ENCODE results near the gene TSR3. TPM values are rescaled to one million over a fixed set of nuclear protein-coding genes. Genes with fewer than 3 reads are reported as not detected.

Gene TSR3
- total and polyA plus RNA-seq, 8 donors, result 9.3 to 441 (median 65.0) TPM

DNA sequence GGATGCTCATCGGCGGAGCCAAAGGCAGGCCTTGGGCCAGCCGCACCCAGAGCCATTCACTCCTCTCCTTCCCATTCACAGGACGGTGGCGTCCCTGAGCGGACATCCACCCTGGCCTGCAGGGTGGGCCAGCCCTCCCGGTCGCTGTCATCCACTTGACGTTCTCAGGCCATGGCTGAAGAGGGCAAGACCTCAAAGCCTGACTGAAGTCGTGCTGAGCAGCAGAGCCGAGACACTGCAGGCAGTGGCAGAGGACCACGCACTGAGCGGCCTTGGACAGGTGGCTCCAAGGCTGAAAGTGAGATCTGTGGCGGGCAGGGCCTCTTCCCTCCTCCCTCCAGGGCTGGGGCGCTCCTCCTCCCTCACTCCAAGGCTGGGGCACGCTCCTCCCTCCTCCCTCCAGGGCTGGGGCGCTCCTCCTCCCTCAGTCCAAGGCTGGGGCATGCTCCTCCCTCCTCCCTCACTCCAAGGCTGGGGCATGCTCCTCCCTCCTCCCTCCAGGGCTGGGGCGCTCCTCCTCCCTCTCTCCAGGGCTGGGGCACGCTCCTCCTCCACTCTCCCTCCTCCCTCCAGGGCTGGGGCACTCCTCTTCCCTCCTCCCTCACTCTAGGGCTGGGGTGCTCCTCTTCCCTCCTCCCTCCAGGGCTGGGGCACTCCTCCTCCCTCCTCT lies 24.2 kb upstream of the TSR3 start:
- intact Hi-C loops (cut with DNase I; ENCODE audit: low total_unique reads), result no loop called here
- H3K4me1 ChIP-seq, result peaks cover 20 to 28% (median 27%) of the 10 kb centered on the region in 4 donors

DNA sequence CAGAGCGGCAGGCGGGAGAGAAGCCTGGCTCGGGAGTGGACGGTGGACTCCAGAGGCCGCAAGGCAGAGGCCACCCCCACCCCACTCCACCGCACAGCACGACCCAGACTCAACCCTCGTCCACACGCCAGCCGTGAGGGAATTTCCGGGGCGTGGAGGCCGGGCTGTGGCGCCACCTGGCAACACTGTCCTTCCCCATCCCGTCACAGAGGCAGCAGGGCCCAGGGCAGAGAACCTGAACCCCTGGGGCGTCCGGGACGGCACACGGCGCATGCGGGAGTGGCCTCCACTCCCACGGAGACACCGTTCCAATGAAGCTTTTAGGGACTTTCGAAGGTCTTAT lies 23.6 kb upstream of the TSR3 start:
- Histone ChIP-seq H3K9me3 (no peaks in the 10 kb centered on the region), H3K27me3 (no peaks in the 10 kb centered on the region), H3K4me1 (peaks cover 20 to 27% (median 26%) of the 10 kb centered on the region in 4 donors), H3K27ac (no peak overlapping the region), H3K36me3 (peaks cover 17 to 56% (median 51%) of the 10 kb centered on the region in 4 donors), H3K4me3 (no peak overlapping the region)
- intact Hi-C loops (cut with DNase I; ENCODE audit: low total_unique reads), result no loop called here
- no peak for DNase-seq
- TF ChIP-seq EP300 (IDR thresholded peaks at IDR 0.05) (no peak), POLR2A (IDR thresholded peaks at IDR 0.05) (no peak), POLR2AphosphoS5 (IDR thresholded peaks at IDR 0.05) (no peak)
- TF ChIP-seq, protein P1, sequence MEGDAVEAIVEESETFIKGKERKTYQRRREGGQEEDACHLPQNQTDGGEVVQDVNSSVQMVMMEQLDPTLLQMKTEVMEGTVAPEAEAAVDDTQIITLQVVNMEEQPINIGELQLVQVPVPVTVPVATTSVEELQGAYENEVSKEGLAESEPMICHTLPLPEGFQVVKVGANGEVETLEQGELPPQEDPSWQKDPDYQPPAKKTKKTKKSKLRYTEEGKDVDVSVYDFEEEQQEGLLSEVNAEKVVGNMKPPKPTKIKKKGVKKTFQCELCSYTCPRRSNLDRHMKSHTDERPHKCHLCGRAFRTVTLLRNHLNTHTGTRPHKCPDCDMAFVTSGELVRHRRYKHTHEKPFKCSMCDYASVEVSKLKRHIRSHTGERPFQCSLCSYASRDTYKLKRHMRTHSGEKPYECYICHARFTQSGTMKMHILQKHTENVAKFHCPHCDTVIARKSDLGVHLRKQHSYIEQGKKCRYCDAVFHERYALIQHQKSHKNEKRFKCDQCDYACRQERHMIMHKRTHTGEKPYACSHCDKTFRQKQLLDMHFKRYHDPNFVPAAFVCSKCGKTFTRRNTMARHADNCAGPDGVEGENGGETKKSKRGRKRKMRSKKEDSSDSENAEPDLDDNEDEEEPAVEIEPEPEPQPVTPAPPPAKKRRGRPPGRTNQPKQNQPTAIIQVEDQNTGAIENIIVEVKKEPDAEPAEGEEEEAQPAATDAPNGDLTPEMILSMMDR (IDR thresholded peaks at IDR 0.05), result no peak
- WGBS, 5 donors, result 82 to 94% (median 90%) methylated on average over 14 to 24 of the region's 24 CpGs

More for the DNA sequence above, 24.2 kb upstream of the TSR3 start:
- Histone ChIP-seq H3K27me3 (no peaks in the 10 kb centered on the region), H3K9me3 (no peaks in the 10 kb centered on the region), H3K27ac (no peak overlapping the region), H3K36me3 (peaks cover 17 to 54% (median 48%) of the 10 kb centered on the region in 4 donors), H3K4me3 (no peak overlapping the region)
- TF ChIP-seq EP300 (IDR thresholded peaks at IDR 0.05) (no peak), POLR2AphosphoS5 (IDR thresholded peaks at IDR 0.05) (no peak), POLR2A (IDR thresholded peaks at IDR 0.05) (no peak)
- TF ChIP-seq, protein P1 (IDR thresholded peaks at IDR 0.05), result no peak
- no peak for DNase-seq
- 92 to 95% (median 93%) methylated on average over 3 to 19 of the region's 19 CpGs for WGBS, 5 donors

GRCh38 chr16:1374418-1375297 lies 23.0 kb upstream of the TSR3 start:
- DNase-seq, result no peak
- peaks cover 14 to 21% (median 20%) of the 10 kb centered on the region in 4 donors for H3K4me1 ChIP-seq
- whole genome bisulfite sequencing, 5 donors, result 91 to 94% (median 92%) methylated on average over 6 to 46 of the region's 46 CpGs
- no peak overlapping the region for H3K4me3 ChIP-seq
- no peaks in the 10 kb centered on the region for H3K9me3 ChIP-seq
- intact Hi-C loops (cut with DNase I; ENCODE audit: low total_unique reads), result no loop called here
- H3K36me3 ChIP-seq, result peaks cover 23 to 62% (median 56%) of the 10 kb centered on the region in 4 donors
- no peak for TF ChIP-seq POLR2A (IDR thresholded peaks at IDR 0.05)
- TF ChIP-seq, protein P1 (IDR thresholded peaks at IDR 0.05), result no peak
- no peak for TF ChIP-seq EP300 (IDR thresholded peaks at IDR 0.05)
- TF ChIP-seq POLR2AphosphoS5 (IDR thresholded peaks at IDR 0.05), result no peak
- no peak overlapping the region for H3K27ac ChIP-seq
- H3K27me3 ChIP-seq, result no peaks in the 10 kb centered on the region

DNA sequence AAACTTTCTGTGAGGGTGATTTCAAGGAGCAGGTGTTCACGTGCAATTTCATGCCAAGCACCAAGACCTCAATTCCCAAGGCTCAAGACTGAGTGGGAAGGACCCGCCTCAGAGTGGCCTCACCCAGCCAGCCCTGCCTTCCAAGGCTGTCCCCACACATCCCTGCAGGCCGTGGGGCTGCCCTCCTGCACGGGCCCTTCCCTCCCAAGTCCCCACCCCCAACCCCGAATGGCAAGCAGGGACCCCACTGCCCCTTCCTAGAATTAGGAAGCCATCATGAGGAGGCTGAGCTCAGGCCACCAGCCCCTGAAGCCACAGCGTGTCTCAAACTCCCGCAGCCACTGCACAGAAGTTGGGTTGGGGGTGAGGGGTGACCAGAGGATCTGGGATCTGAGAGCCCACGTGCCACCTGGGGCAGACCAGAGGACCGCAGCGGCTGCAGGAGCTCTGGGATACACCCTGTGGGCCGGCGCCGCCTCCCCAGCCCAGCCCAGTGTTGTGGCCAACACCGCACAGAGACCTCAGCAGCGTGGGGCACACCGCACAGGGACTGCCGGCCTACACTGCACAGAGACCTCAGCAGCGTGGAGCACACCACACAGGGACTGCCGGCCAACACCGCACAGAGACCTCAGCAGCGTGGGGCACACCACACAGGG lies 20.7 kb upstream of the TSR3 start:
- peaks cover 24 to 80% (median 74%) of the 10 kb centered on the region in 4 donors for H3K36me3 ChIP-seq
- WGBS, 5 donors, result 87 to 94% (median 94%) methylated on average over 7 to 17 of the region's 21 CpGs

More for the DNA sequence above, 20.7 kb upstream of the TSR3 start:
- no peaks in the 10 kb centered on the region for H3K27me3 ChIP-seq
- TF ChIP-seq POLR2A (IDR thresholded peaks at IDR 0.05) (no peak), POLR2AphosphoS5 (IDR thresholded peaks at IDR 0.05) (no peak), EP300 (IDR thresholded peaks at IDR 0.05) (no peak)
- TF ChIP-seq, protein P1 (IDR thresholded peaks at IDR 0.05), result no peak
- H3K27ac ChIP-seq, result no peak overlapping the region
- H3K4me3 ChIP-seq, result no peak overlapping the region
- H3K9me3 ChIP-seq, result no peaks in the 10 kb centered on the region
- intact Hi-C loops (cut with DNase I; ENCODE audit: low total_unique reads), result no loop called here
- no peak for DNase-seq
- H3K4me1 ChIP-seq, result peaks cover 0 to under 1% (median 0%) of the 10 kb centered on the region in 4 donors

Data from stomach (tissue), 9 donors.